Measurements from ENCODE around the gene SPP1. TPM values are rescaled to one million over a fixed set of nuclear protein-coding genes. Genes with fewer than 3 reads are reported as not detected.

SPP1 gene
- total RNA-seq, 4 donors from 2014 or later = 1.0 to 16.7 (median 8.9) TPM

DNA sequence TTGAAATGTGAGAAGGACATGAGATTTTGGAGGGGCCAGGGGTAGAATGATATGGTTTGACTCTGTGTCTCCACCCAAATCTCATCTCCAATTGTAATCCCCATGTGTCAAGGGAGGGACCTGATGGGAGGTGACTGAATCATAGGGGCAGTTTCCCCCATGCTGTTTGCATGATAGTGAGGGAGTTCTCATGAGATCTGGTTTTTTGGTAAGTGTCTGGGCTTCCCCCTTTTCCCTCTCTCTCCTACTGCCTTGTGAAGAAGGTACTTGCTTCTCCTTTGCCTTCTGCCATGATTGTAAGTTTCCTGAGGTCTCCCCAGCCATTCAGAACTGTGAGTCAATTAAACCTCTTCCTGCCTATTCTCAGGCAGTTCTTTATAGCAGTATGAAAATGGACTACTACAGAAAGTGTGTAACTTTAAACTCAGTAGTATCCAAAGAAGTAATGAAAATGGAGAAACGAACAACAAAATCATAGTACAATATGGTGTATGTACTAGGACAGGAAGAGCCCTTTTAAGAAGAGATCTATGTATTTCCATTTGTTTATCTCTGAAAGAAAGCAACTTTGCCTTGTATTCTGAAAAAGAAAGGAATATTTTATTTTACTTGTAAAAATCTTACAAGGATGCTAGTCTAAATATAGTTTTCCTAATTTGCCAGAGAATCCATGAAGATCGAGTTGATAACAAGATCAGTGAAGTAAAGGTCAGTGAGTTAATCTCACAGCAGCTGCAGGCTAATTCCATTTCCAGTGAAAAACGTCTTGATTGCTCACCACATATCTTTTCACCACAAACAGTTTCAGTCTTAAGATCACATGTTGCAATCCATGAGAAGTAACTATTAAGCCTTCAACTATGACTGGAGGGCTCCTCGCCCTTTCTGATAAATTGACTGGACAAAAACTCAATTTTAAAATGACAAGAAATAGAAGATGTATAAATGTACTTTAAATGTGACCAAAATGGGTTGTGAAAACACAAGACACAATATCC lies 52.4 kb downstream of the SPP1 start:
- TF ChIP-seq POLR2A (IDR thresholded peaks at IDR 0.05) (no peak), CTCF (IDR thresholded peaks at IDR 0.05) (no peak)
- DNase-seq = no peak
- WGBS, 2 donors = 70 to 77% methylated on average over 4 of the region's 4 CpGs
- Histone ChIP-seq H3K27me3 (no peaks in the 10 kb centered on the region), H3K27ac (no peak overlapping the region), H3K36me3 (peaks cover 0 to 5% of the 10 kb centered on the region in 2 donors), H3K4me3 (replicated peaks in 1 of 3) (no peak overlapping the region), H3K4me1 (no peaks in the 10 kb centered on the region), H3K9me3 (no peaks in the 10 kb centered on the region)
- intact Hi-C loops (cut with DNase I) = no loop called here

GRCh38 chr4:88028946-88029345 lies 53.4 kb downstream of the SPP1 start:
- TF ChIP-seq CTCF (IDR thresholded peaks at IDR 0.05) (no peak), POLR2A (IDR thresholded peaks at IDR 0.05) (no peak)
- intact Hi-C loops (cut with DNase I) = no loop called here
- H3K36me3 ChIP-seq = no peaks in the 10 kb centered on the region
- no peaks in the 10 kb centered on the region for H3K27me3 ChIP-seq
- H3K4me1 ChIP-seq = no peaks in the 10 kb centered on the region
- 82 to 85% methylated on average over 3 of the region's 3 CpGs for WGBS, 2 donors
- DNase-seq = no peak
- H3K9me3 ChIP-seq = no peaks in the 10 kb centered on the region
- no peak overlapping the region for H3K27ac ChIP-seq
- no peak overlapping the region for H3K4me3 ChIP-seq (replicated peaks in 1 of 3)

DNA sequence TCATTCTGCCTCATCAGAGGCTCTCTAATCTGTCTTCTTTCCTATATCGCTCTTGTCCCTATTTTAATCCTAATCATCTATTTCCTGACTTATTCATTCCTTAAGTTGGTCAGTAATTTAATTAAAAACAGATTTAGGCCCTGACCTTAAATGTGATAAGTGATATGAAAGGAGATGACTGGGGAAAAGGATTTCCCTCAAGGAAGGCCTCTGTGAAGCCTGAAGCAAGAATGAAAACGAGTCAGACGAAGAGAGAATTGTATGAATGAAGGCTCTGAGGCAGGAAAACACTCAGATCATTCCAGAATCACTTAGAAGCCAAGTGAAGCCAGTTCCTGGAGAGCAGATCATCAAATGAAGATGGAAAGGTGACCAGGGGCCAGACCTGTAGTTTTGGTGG lies 54.0 kb downstream of the SPP1 start:
- DNase-seq = no peak
- H3K9me3 ChIP-seq = no peaks in the 10 kb centered on the region
- no peak overlapping the region for H3K27ac ChIP-seq
- WGBS, 2 donors = 85 to 92% methylated on average over 3 of the region's 3 CpGs
- H3K36me3 ChIP-seq = no peaks in the 10 kb centered on the region
- no peak overlapping the region for H3K4me3 ChIP-seq (replicated peaks in 1 of 3)
- intact Hi-C loops (cut with DNase I) = no loop called here
- no peaks in the 10 kb centered on the region for H3K4me1 ChIP-seq
- TF ChIP-seq POLR2A (IDR thresholded peaks at IDR 0.05) (no peak), CTCF (IDR thresholded peaks at IDR 0.05) (no peak)
- H3K27me3 ChIP-seq = no peaks in the 10 kb centered on the region

DNA sequence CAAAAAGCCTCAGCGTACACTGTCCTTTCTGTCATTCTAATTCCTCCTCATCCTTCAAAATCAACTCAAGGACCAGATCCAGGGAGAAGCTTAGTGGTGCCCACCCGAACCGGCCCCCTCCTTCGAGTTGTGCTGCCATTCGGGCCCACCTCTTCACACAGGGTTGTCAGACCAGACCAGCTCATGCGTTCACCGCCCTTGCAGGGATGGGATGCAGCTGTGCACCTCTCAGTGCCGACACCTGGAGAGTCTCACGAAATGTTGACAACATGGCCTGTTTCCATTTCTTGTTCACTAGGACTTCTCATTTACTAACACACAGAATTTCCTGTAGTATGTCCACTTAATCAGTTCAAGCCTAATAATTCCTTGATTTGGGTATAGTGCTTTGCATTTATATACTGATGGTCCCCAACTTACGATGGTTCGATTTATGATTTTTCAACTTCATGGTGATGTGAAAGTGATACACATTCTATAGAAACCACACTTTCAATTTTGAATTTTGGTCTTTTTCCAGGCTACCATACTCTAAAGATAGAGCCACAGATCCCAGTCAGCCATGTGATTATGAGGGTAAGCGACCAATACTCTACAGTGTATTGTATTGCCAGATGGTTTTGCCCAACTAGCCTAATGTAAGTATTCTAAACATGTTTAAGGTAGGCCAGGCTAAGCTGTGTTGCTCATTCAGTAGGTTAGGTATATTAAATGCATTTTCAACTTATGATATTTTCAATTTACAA lies 55.2 kb downstream of the SPP1 start:
- Histone ChIP-seq H3K9me3 (no peaks in the 10 kb centered on the region), H3K27ac (no peak overlapping the region), H3K4me3 (replicated peaks in 1 of 3) (no peak overlapping the region), H3K36me3 (no peaks in the 10 kb centered on the region), H3K27me3 (no peaks in the 10 kb centered on the region), H3K4me1 (no peaks in the 10 kb centered on the region)
- no peak for TF ChIP-seq CTCF (IDR thresholded peaks at IDR 0.05)
- TF ChIP-seq POLR2A (IDR thresholded peaks at IDR 0.05) = no peak
- intact Hi-C loops (cut with DNase I) = loop anchor here (10.0 kb wide), 1 partner anchor 484 kb away; no protein-coding TSS in a partner anchor
- WGBS, 2 donors = 84 to 92% methylated on average over 12 of the region's 12 CpGs
- no peak for DNase-seq

Small RNA genes lying within 50 kb of the gene (small RNA-seq; reads per million reads assigned to genes)
- not detected for gene RNU1-36P

Other genes with a start within 250 kb of the SPP1 start
- gene IBSP, start 176.2 kb upstream of the SPP1 start, total RNA-seq = not detected
- gene MEPE, start 142.7 kb upstream of the SPP1 start, total RNA-seq = not detected
- gene PKD2, start 31.9 kb downstream of the SPP1 start, total RNA-seq = 10 to 100 TPM; 30.9 to 50.0 (median 40.7) TPM
- gene ABCG2, start 182.9 kb downstream of the SPP1 start, total RNA-seq = 10 to 100 TPM in 2 of 4 donors, 1 to 10 TPM in 2; 3.9 to 26.3 (median 9.4) TPM

Measured in thyroid gland (tissue), 4 donors.